Measurements from ENCODE around the gene CMIP. TPM values are rescaled to one million over a fixed set of nuclear protein-coding genes. Genes with fewer than 3 reads are reported as not detected.
"Not testable (repeated sequence)": the region's sequence is repeated elsewhere in the genome, so short reads cannot be mapped to it uniquely, and the experiment has no call there.

CMIP gene
- total RNA-seq, 3 donors from 2014 or later = 14.9 to 23.9 (median 17.6) TPM

DNA sequence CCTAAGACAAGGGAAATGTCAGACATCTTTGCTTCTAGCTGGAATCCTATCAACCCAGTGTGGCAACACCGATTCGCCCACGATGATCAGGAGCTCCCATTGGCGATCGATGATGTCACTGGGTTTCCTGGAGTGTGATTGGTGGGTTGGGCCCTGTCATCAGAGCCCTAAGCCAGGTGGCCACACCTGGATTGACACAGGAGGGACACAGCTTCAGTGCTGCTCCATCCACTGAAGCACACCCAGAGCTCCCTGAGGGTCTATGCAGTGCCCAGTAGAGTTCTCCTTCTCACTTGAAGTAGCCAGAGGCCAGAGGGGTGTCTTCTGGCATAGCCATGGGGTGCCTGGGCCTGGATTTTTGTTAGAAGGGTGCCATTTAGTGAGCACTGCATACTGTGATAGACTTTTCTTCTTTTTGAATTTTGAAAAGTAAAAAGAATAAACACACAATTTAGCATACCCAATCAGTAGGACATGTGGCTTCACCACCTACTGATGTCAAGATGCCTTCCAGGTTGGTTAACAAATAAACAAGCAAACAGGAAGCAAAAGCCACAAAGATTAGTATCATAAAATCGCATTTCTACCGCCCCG, 77.6 kb downstream of the CMIP start:
- H3K27me3 ChIP-seq = no peaks in the 10 kb centered on the region
- peak overlapping the region; percentile 33 to 37 for H3K27ac ChIP-seq
- peaks cover 0 to 8% of the 10 kb centered on the region in 2 donors for H3K4me1 ChIP-seq
- TF ChIP-seq POLR2AphosphoS5 (IDR thresholded peaks at IDR 0.05) (no peak), POLR2A (IDR thresholded peaks at IDR 0.05) (no peak), CTCF (IDR thresholded peaks at IDR 0.05) (no peak)
- DNase-seq (ENCODE audit: low spot score in 2 of 2) = peak in 1 of 2 donors; percentile 22
- H3K36me3 ChIP-seq = no peaks in the 10 kb centered on the region
- intact Hi-C loops (cut with DNase I; ENCODE audit: low total_unique reads) = no loop called here
- H3K4me3 ChIP-seq = no peak overlapping the region
- no peaks in the 10 kb centered on the region for H3K9me3 ChIP-seq

DNA sequence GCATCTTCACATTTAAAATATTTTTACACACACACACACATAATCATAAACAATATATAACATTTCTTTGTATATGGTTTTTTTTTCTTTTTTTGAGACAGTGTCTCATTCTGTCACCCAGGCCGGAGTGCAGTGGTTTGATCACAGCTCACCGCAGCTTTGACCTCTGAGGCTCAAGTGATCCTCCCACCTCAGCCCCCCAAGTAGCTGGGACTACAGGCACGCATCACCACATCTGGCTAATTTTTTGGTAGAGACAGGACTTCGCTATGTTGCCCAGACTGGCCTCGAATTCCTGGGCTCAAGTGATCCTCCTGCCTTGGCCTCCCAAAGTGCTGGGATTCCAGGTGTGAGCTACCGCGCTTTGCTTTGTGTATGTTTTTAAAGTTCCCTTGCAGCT, 78.2 kb downstream of the CMIP start:
- peak in 1 of 2 donors; percentile 24 for DNase-seq (ENCODE audit: low spot score in 2 of 2)
- intact Hi-C loops (cut with DNase I; ENCODE audit: low total_unique reads); H3K27ac ChIP-seq; H3K4me3 ChIP-seq; H3K9me3 ChIP-seq; H3K4me1 ChIP-seq; H3K27me3 ChIP-seq; H3K36me3 ChIP-seq: not testable (repeated sequence)

GRCh38 chr16:81523387-81524115, 78.9 kb downstream of the CMIP start:
- H3K27me3 ChIP-seq = no peaks in the 10 kb centered on the region
- no peak overlapping the region for H3K4me3 ChIP-seq
- H3K27ac ChIP-seq = peak overlapping the region; percentile 31 to 54
- DNase-seq (ENCODE audit: low spot score in 2 of 2) = peak; percentile 69 to 74
- no peaks in the 10 kb centered on the region for H3K9me3 ChIP-seq
- TF ChIP-seq POLR2A (IDR thresholded peaks at IDR 0.05) (no peak), POLR2AphosphoS5 (IDR thresholded peaks at IDR 0.05) (no peak), CTCF (IDR thresholded peaks at IDR 0.05) (no peak)
- H3K4me1 ChIP-seq = peaks cover 0 to 8% of the 10 kb centered on the region in 2 donors
- H3K36me3 ChIP-seq = no peaks in the 10 kb centered on the region
- intact Hi-C loops (cut with DNase I; ENCODE audit: low total_unique reads) = no loop called here

GRCh38 chr16:81524382-81524781, 79.8 kb downstream of the CMIP start:
- no peak for TF ChIP-seq POLR2AphosphoS5 (IDR thresholded peaks at IDR 0.05)
- no peak for TF ChIP-seq POLR2A (IDR thresholded peaks at IDR 0.05)
- Histone ChIP-seq H3K36me3 (no peaks in the 10 kb centered on the region), H3K27ac (peak overlapping the region; percentile 31 to 54), H3K4me3 (no peak overlapping the region), H3K27me3 (no peaks in the 10 kb centered on the region), H3K9me3 (no peaks in the 10 kb centered on the region), H3K4me1 (peaks cover 0 to 8% of the 10 kb centered on the region in 2 donors)
- intact Hi-C loops (cut with DNase I; ENCODE audit: low total_unique reads) = no loop called here
- DNase-seq (ENCODE audit: low spot score in 2 of 2) = peak in 1 of 2 donors; percentile 22

DNA sequence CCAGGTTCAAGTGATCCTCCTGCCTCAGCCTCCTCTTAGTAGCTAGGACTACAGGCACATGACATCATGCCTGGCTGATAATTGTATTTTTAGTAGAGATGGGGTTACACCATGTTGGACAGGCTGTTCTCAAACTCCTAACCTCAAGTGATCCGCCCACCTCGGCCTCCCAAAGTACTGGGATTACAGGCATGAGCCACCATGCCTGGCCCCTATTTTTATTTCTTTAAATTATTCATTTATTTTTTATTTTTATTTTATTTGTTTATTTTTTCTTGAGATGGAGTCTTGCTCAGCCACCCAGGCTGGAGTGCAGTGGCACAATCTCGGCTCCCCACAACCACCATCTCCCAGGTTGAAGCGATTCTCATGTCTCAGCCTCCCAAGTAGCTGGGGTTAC, 80.3 kb downstream of the CMIP start:
- DNase-seq (ENCODE audit: low spot score in 2 of 2); H3K4me3 ChIP-seq; H3K36me3 ChIP-seq; intact Hi-C loops (cut with DNase I; ENCODE audit: low total_unique reads); H3K27me3 ChIP-seq; H3K4me1 ChIP-seq; H3K9me3 ChIP-seq: not testable (repeated sequence)
- peak overlapping the region; percentile 82 to 88 for H3K27ac ChIP-seq

- no peak for TF ChIP-seq CTCF (IDR thresholded peaks at IDR 0.05)
- no peak for TF ChIP-seq POLR2A (IDR thresholded peaks at IDR 0.05)
- no peak for TF ChIP-seq POLR2AphosphoS5 (IDR thresholded peaks at IDR 0.05)
Measured at GRCh38 chr16:81526199-81526598, 81.6 kb downstream of the CMIP start.

More at GRCh38 chr16:81526199-81526598, 81.6 kb downstream of the CMIP start:
- Histone ChIP-seq H3K36me3 (no peaks in the 10 kb centered on the region), H3K27ac (peak overlapping the region; percentile 82 to 88), H3K4me1 (peaks cover 0 to 8% of the 10 kb centered on the region in 2 donors), H3K9me3 (no peaks in the 10 kb centered on the region), H3K27me3 (no peaks in the 10 kb centered on the region), H3K4me3 (no peak overlapping the region)
- no peak for DNase-seq (ENCODE audit: low spot score in 2 of 2)
- intact Hi-C loops (cut with DNase I; ENCODE audit: low total_unique reads) = no loop called here
